Epidermal melanocyte (primary cell): Measurements from ENCODE around the gene SPEG.

Experiments
- DNase-seq: peaks from one replicate; pipeline ENCODE4 v3.0.0; 2011; ENCODE audit warnings: low spot score; ENCODE audit not compliant: insufficient read length

The SPEG gene

GRCh38 chr2:219476652-219477151 lies 42.1 kb downstream of the SPEG start:
- DNase-seq = no peak

DNA sequence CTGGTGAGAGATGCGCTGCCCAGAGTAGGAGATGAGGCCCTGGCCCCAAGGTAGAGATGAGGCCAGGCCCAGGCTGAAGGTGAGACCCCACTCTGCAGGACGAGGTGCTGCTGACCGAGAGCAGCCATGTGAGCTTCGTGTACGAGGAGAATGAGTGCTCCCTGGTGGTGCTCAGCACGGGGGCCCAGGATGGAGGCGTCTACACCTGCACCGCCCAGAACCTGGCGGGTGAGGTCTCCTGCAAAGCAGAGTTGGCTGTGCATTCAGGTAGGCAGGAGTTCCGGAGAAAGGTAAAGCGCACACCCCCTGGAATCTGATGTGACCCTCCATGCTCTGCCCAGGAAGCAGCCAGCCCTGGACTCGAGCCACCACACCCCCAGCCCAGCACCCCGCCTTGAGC lies 42.5 kb downstream of the SPEG start:
- no peak for DNase-seq

- no peak for DNase-seq
Measured at GRCh38 chr2:219477815-219478214, 43.2 kb downstream of the SPEG start.

- no peak for DNase-seq
Measured at GRCh38 chr2:219478916-219479315, 44.3 kb downstream of the SPEG start.

DNA sequence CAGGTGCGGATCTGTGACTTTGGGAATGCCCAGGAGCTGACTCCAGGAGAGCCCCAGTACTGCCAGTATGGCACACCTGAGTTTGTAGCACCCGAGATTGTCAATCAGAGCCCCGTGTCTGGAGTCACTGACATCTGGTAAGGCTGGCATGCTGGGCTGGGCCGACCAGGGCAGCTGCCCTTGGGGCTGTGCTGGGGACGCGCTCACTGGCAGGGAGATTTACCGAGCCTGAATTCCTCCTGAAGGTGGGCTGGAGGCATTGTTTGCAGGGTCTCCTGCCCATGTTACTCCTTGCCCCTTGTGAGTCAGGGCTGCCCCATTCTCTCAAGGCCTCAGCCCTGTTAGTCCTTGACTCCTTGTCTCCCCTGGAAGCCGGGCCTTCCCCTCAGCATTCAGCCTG lies 45.4 kb downstream of the SPEG start:
- DNase-seq = no peak

- no peak for DNase-seq
Measured at GRCh38 chr2:219482674-219483405, 48.2 kb downstream of the SPEG start.

- no peak for DNase-seq
Measured at GRCh38 chr2:219483451-219484342, 49.1 kb downstream of the SPEG start.

DNA sequence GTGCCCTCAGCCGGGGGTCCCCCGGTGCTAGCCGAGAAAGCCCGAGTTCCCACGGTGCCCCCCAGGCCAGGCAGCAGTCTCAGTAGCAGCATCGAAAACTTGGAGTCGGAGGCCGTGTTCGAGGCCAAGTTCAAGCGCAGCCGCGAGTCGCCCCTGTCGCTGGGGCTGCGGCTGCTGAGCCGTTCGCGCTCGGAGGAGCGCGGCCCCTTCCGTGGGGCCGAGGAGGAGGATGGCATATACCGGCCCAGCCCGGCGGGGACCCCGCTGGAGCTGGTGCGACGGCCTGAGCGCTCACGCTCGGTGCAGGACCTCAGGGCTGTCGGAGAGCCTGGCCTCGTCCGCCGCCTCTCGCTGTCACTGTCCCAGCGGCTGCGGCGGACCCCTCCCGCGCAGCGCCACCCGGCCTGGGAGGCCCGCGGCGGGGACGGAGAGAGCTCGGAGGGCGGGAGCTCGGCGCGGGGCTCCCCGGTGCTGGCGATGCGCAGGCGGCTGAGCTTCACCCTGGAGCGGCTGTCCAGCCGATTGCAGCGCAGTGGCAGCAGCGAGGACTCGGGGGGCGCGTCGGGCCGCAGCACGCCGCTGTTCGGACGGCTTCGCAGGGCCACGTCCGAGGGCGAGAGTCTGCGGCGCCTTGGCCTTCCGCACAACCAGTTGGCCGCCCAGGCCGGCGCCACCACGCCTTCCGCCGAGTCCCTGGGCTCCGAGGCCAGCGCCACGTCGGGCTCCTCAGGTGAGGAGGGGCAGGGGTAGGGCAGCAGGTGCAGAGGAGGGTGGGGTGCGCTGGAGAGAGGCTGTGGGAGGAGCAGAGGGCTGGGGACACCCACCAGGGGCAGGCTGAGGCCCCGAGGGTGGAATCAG lies 49.9 kb downstream of the SPEG start:
- peak; percentile 30 for DNase-seq

DNA sequence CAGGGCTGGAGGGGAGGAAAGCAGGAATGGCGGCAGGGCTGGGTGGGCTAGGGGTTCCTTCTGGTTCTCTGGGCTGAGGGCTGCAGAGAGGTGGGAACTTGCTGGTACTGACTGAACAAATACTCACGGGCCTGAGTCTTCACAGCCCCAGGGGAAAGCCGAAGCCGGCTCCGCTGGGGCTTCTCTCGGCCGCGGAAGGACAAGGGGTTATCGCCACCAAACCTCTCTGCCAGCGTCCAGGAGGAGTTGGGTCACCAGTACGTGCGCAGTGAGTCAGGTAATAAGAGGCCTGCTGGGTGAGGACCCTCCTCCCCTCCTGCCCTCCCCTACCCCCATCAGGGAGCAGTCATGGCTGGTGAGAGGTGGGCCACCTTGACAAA lies 50.5 kb downstream of the SPEG start:
- no peak for DNase-seq

GRCh38 chr2:219486380-219486959 lies 51.8 kb downstream of the SPEG start:
- no peak for DNase-seq

- no peak for DNase-seq
Measured at GRCh38 chr2:219488149-219488843, 53.7 kb downstream of the SPEG start.

DNA sequence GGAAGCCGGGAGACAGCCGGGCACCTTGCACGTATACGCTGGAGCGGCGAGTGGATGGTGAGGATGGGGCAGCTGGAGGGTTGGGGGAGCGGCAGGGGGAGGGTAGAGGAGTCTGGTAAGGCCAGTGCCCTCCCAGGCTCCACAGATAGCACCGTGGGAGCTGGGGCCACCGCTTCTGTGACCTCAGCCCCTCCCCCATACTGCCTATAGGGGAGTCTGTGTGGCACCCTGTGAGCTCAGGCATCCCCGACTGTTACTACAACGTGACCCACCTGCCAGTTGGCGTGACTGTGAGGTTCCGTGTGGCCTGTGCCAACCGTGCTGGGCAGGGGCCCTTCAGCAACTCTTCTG lies 54.2 kb downstream of the SPEG start:
- DNase-seq = no peak

GRCh38 chr2:219489315-219489714 lies 54.7 kb downstream of the SPEG start:
- no peak for DNase-seq

- DNase-seq = no peak
Measured at GRCh38 chr2:219490186-219490585, 55.5 kb downstream of the SPEG start.

DNA sequence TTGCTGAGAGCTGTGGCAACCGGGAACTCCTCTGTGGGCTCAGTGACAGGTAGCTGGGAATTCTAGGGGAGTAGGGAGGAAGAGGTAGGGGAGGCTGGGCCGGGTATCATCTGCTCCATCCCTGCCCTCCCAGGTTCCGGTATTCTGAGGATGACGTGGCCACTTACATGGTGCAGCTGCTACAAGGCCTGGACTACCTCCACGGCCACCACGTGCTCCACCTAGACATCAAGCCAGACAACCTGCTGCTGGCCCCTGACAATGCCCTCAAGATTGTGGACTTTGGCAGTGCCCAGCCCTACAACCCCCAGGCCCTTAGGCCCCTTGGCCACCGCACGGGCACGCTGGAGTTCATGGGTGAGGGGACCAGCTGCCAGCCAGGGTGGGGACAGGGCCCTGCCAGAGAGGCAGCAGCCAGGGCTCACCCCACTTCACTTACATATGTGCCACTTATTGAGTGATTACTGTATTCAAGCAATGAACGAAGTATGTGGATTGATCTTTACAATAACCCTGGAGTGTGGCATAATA lies 56.0 kb downstream of the SPEG start:
- DNase-seq = no peak

- DNase-seq = no peak
Measured at GRCh38 chr2:219491278-219491963, 56.8 kb downstream of the SPEG start.

DNA sequence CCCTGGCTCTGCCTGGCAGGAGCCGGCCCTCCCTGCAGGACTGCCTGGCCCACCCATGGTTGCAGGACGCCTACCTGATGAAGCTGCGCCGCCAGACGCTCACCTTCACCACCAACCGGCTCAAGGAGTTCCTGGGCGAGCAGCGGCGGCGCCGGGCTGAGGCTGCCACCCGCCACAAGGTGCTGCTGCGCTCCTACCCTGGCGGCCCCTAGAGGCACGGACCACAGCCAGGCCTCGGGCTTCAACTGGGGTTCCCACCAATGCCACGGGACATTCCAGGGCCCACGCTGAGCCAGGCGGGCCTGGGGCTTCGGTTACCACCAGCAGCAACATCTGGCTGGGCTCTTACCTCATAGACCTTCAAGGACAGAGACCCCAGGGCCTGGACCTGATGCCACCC lies 57.9 kb downstream of the SPEG start:
- DNase-seq = no peak

- DNase-seq = no peak
Measured at GRCh38 chr2:219493086-219493485, 58.4 kb downstream of the SPEG start.

DNA sequence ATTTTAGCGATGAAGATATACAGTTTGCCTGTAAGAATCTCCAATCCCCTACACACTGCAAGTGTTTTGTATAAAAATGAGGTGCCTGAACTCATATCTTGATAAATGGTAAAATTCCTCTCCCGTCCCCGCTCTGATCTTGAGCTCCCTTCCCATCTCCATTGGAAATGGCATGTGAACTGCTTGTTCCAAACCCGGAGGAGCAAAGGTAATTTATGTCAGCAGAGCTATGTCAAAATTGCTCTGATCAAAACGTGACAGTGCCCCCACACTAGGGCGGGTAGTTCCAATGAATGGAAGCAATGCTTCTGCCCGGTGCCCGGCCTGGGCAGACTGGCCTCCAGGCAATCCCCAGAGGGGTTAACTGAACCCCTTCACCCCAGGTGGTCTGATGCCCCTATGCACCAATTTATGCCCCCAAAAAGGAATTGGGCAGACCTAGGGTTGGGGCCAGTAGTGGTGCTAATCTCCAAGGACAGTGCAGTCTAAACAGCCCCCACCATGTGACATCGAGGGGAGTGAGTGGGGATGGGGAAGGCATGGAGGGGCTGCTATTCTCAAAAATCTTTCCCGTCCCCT lies 60.4 kb downstream of the SPEG start:
- no peak for DNase-seq
